ENCODE measurements around the gene RARA.
"Not testable (repeated sequence)": the region's sequence is repeated elsewhere in the genome, so short reads cannot be mapped to it uniquely, and the experiment has no call there.

Gene RARA

DNA sequence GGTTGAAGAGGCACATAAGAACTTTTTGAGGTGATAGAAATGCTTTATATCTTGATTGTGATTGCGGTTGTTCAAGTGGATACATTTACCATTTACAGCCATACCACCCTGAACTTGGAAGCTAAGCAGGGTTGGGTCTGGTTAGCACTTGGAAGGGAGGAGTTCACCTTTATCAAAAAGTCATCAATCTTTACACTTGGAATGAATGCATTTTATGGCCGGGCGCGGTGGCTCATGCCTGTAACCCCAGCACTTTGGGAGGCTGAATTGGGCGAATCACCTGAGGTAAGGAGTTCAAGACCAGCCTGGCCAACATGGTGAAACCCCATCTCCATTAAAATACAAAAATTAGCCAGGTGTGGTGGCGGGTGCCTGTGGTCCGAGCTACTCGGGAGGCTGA lies 65.0 kb downstream of the RARA start:
- Histone ChIP-seq H3K27ac (no peak overlapping the region), H3K9ac (ENCODE audit: insufficient read length) (no peak overlapping the region), H3K36me3 (ENCODE audit: insufficient read depth, low read length) (no peaks in the 10 kb centered on the region), H3K9me3 (ENCODE audit: low read depth, low read length) (no peaks in the 10 kb centered on the region), H3K4me3 (no peak overlapping the region)
- TF ChIP-seq FOXP2 (optimal IDR thresholded peaks at IDR 0.05; ENCODE audit: control extremely low read depth, extremely low read length, insufficient read depth) = no peak
- TF ChIP-seq POLR2AphosphoS5 (IDR thresholded peaks at IDR 0.05; ENCODE audit: borderline replicate concordance, low read depth, low read length) = no peak
- no peak for TF ChIP-seq EZH2 (IDR thresholded peaks at IDR 0.05)
- no peak for DNase-seq (ENCODE audit: low read depth, low spot score)

GRCh38 chr17:40374821-40375498 lies 66.0 kb downstream of the RARA start:
- Histone ChIP-seq H3K27ac (no peak overlapping the region), H3K36me3 (ENCODE audit: insufficient read depth, low read length) (no peaks in the 10 kb centered on the region), H3K9ac (ENCODE audit: insufficient read length) (no peak overlapping the region), H3K4me3 (no peak overlapping the region), H3K9me3 (ENCODE audit: low read depth, low read length) (no peaks in the 10 kb centered on the region)
- DNase-seq (ENCODE audit: low read depth, low spot score) = no peak
- no peak for TF ChIP-seq EZH2 (IDR thresholded peaks at IDR 0.05)
- no peak for TF ChIP-seq FOXP2 (optimal IDR thresholded peaks at IDR 0.05; ENCODE audit: control extremely low read depth, extremely low read length, insufficient read depth)
- TF ChIP-seq POLR2AphosphoS5 (IDR thresholded peaks at IDR 0.05; ENCODE audit: borderline replicate concordance, low read depth, low read length) = no peak

DNA sequence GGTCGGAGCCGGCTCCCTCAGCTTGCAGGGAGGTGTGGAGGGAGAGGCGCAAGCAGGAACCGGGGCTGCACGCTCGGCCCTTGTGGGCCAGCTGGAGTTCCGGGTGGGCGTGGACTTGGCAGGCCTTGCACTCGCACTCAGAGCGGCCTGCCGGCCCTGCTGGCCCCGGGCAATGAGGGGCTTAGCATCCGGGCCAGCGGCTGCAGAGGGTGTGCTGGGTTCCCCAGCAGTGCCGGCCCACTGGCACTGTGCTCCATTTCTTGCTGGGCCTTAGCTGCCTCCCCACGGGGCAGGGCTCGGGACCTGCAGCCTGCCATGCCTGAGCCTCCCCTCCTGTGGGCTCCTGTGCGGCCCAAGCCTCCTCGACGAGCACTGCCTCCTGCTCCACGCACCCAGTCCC lies 66.8 kb downstream of the RARA start:
- H3K4me3 ChIP-seq; H3K9me3 ChIP-seq (ENCODE audit: low read depth, low read length); DNase-seq (ENCODE audit: low read depth, low spot score); H3K9ac ChIP-seq (ENCODE audit: insufficient read length); H3K27ac ChIP-seq; H3K36me3 ChIP-seq (ENCODE audit: insufficient read depth, low read length): not testable (repeated sequence)

GRCh38 chr17:40376541-40376940 lies 67.6 kb downstream of the RARA start:
- H3K9ac ChIP-seq (ENCODE audit: insufficient read length); H3K9me3 ChIP-seq (ENCODE audit: low read depth, low read length); DNase-seq (ENCODE audit: low read depth, low spot score); H3K27ac ChIP-seq; H3K36me3 ChIP-seq (ENCODE audit: insufficient read depth, low read length); H3K4me3 ChIP-seq: not testable (repeated sequence)

DNA sequence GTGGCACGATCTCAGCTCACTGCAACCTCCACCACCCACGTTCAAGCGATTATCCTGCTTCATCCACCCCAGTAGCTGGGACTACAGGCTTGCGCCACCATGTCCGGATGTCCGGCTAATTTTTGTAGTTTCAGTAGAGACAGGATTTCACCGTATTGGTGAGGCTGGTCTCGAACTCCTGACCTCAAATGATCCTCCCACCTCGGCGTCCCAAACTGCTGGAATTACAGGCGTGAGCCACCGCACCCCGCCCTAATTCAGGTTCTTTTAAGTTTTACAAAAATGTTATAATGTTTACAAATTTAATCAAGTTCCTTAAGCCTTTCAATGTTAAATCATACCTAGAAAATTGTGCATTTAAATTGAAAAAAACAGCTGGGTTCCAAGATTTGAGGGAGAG lies 68.9 kb downstream of the RARA start:
- DNase-seq (ENCODE audit: low read depth, low spot score) = no peak
- TF ChIP-seq FOXP2 (optimal IDR thresholded peaks at IDR 0.05; ENCODE audit: control extremely low read depth, extremely low read length, insufficient read depth) = no peak
- TF ChIP-seq EZH2 (IDR thresholded peaks at IDR 0.05) = no peak
- no peak for TF ChIP-seq POLR2AphosphoS5 (IDR thresholded peaks at IDR 0.05; ENCODE audit: borderline replicate concordance, low read depth, low read length)
- Histone ChIP-seq H3K9me3 (ENCODE audit: low read depth, low read length) (no peaks in the 10 kb centered on the region), H3K9ac (ENCODE audit: insufficient read length) (no peak overlapping the region), H3K36me3 (ENCODE audit: insufficient read depth, low read length) (no peaks in the 10 kb centered on the region), H3K4me3 (no peak overlapping the region), H3K27ac (no peak overlapping the region)

GRCh38 chr17:40378966-40379365 lies 70.0 kb downstream of the RARA start:
- Histone ChIP-seq H3K9me3 (ENCODE audit: low read depth, low read length) (no peaks in the 10 kb centered on the region), H3K36me3 (ENCODE audit: insufficient read depth, low read length) (0 out of 2 replicates have a peak, but pooled peaks cover 2% of the 10 kb centered on the region), H3K4me3 (no peak overlapping the region), H3K9ac (ENCODE audit: insufficient read length) (no peak overlapping the region), H3K27ac (peak overlapping the region; percentile 46; the same call in 1 of the 2 replicates)
- DNase-seq (ENCODE audit: low read depth, low spot score) = no peak
- no peak for TF ChIP-seq POLR2AphosphoS5 (IDR thresholded peaks at IDR 0.05; ENCODE audit: borderline replicate concordance, low read depth, low read length)
- TF ChIP-seq EZH2 (IDR thresholded peaks at IDR 0.05) = no peak
- TF ChIP-seq FOXP2 (optimal IDR thresholded peaks at IDR 0.05; ENCODE audit: control extremely low read depth, extremely low read length, insufficient read depth) = no peak

- no peaks in the 10 kb centered on the region for H3K9me3 ChIP-seq (ENCODE audit: low read depth, low read length)
- H3K9ac ChIP-seq (ENCODE audit: insufficient read length) = no peak overlapping the region
- TF ChIP-seq FOXP2 (optimal IDR thresholded peaks at IDR 0.05; ENCODE audit: control extremely low read depth, extremely low read length, insufficient read depth) = no peak
- no peak for TF ChIP-seq POLR2AphosphoS5 (IDR thresholded peaks at IDR 0.05; ENCODE audit: borderline replicate concordance, low read depth, low read length)
- no peak for TF ChIP-seq EZH2 (IDR thresholded peaks at IDR 0.05)
- no peak overlapping the region for H3K4me3 ChIP-seq
- H3K36me3 ChIP-seq (ENCODE audit: insufficient read depth, low read length) = peaks cover 11% of the 10 kb centered on the region
- no peak for DNase-seq (ENCODE audit: low read depth, low spot score)
- no peak overlapping the region for H3K27ac ChIP-seq
Measured at GRCh38 chr17:40382251-40382650, 73.3 kb downstream of the RARA start.

GRCh38 chr17:40386555-40386954 lies 77.6 kb downstream of the RARA start:
- not testable (repeated sequence) for H3K4me3 ChIP-seq; H3K9ac ChIP-seq (ENCODE audit: insufficient read length)

DNA sequence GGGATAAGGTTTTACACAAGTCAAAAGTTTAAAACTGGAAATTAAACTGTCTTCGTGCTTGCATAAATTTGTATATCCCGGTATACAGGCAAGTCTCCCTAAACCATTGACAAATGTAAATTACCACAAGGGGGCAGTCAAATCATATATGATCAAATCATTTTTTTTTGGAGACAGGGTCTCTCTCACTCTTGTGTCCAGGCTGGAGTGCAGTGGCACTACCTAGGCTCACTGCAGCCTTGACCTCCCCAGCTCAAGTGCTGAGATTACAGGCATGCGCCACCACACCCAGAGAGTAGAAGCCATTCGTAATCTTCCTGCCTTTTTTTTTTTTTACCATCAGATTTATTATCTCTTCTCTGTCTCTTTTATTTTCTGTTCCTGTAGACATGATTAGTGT lies 90.2 kb downstream of the RARA start:
- peaks cover 100% of the 10 kb centered on the region for H3K36me3 ChIP-seq (ENCODE audit: insufficient read depth, low read length)
- peak; percentile 42 for DNase-seq (ENCODE audit: low read depth, low spot score)

More at GRCh38 chr17:40386555-40386954, 77.6 kb downstream of the RARA start:
- H3K9me3 ChIP-seq (ENCODE audit: low read depth, low read length); DNase-seq (ENCODE audit: low read depth, low spot score): not testable (repeated sequence)
- peaks cover 54% of the 10 kb centered on the region for H3K36me3 ChIP-seq (ENCODE audit: insufficient read depth, low read length)
- H3K27ac ChIP-seq = 0 out of 2 replicates have a peak overlapping the region, but pooled peaks have one; percentile 60

More for the DNA sequence above, 90.2 kb downstream of the RARA start:
- no peak overlapping the region for H3K4me3 ChIP-seq
- TF ChIP-seq POLR2AphosphoS5 (IDR thresholded peaks at IDR 0.05; ENCODE audit: borderline replicate concordance, low read depth, low read length) (no peak), EZH2 (IDR thresholded peaks at IDR 0.05) (no peak), FOXP2 (optimal IDR thresholded peaks at IDR 0.05; ENCODE audit: control extremely low read depth, extremely low read length, insufficient read depth) (no peak)
- peak overlapping the region; percentile 51; the same call in 1 of the 2 replicates for H3K27ac ChIP-seq
- H3K9me3 ChIP-seq (ENCODE audit: low read depth, low read length) = no peaks in the 10 kb centered on the region
- no peak overlapping the region for H3K9ac ChIP-seq (ENCODE audit: insufficient read length)
